HFFc6 (cell line): ENCODE data around the gene LRRC26. TPM values are rescaled to one million over a fixed set of nuclear protein-coding genes. Genes with fewer than 3 reads are reported as not detected.

Experiments used
- DNase-seq: peaks from one replicate; pipeline ENCODE4 v3.0.0-alpha.2; 2018
- H3K27ac Mint-ChIP-seq: 2 replicates; pipeline ENCODE4 v1.8.0; 2020; ENCODE audit warnings: mild to moderate bottlenecking, mixed read lengths
- H3K27me3 Mint-ChIP-seq: 2 replicates; pipeline ENCODE4 v1.8.0; 2021; ENCODE audit warnings: mild to moderate bottlenecking, moderate library complexity, mixed read lengths; ENCODE audit not compliant: insufficient read depth
- H3K36me3 Mint-ChIP-seq: 2 replicates; pipeline ENCODE4 v1.8.0; 2021; ENCODE audit warnings: low read depth, mixed read lengths
- H3K4me1 Mint-ChIP-seq: 2 replicates; pipeline ENCODE4 v1.8.0; 2020; ENCODE audit warnings: low read depth, mixed read lengths
- H3K4me3 Mint-ChIP-seq: 2 replicates; pipeline ENCODE4 v1.8.0; 2020; ENCODE audit warnings: mild to moderate bottlenecking, moderate library complexity, mixed read lengths
- H3K9me3 Mint-ChIP-seq: 2 replicates; pipeline ENCODE4 v1.8.0; 2020; ENCODE audit warnings: mild to moderate bottlenecking, mixed read lengths
- total RNA-seq, 6 experiments: library from RNA; stranded (reverse); fragmentation: NEBNext Ultra II Directional; extraction: Animal tissue kit (Norgen Biotek cat#: 25700); gene quantifications; 2 replicates in 1 of 6; 3 replicates in 5 of 6; pipeline ENCODE4 v1.2.3, GENCODE V29; 2021
- TF ChIP-seq, protein P1 (sequence below): fragments of 200-600 bp; sonication (generic); IDR thresholded peaks from 2 replicates; pipeline ENCODE4 v1.5.0; 2021; ENCODE audit warnings: antibody characterized with exemption, mild to moderate bottlenecking

Gene LRRC26
- total RNA-seq, 6 experiments from 2014 or later = not detected

- H3K4me3 Mint-ChIP-seq = no peak overlapping the region
- H3K4me1 Mint-ChIP-seq = no peaks in the 10 kb centered on the region
- H3K27me3 Mint-ChIP-seq = peaks cover 31% of the 10 kb centered on the region
- DNase-seq = no peak
- H3K27ac Mint-ChIP-seq = no peak overlapping the region
- H3K9me3 Mint-ChIP-seq = no peaks in the 10 kb centered on the region
- TF ChIP-seq, protein P1, sequence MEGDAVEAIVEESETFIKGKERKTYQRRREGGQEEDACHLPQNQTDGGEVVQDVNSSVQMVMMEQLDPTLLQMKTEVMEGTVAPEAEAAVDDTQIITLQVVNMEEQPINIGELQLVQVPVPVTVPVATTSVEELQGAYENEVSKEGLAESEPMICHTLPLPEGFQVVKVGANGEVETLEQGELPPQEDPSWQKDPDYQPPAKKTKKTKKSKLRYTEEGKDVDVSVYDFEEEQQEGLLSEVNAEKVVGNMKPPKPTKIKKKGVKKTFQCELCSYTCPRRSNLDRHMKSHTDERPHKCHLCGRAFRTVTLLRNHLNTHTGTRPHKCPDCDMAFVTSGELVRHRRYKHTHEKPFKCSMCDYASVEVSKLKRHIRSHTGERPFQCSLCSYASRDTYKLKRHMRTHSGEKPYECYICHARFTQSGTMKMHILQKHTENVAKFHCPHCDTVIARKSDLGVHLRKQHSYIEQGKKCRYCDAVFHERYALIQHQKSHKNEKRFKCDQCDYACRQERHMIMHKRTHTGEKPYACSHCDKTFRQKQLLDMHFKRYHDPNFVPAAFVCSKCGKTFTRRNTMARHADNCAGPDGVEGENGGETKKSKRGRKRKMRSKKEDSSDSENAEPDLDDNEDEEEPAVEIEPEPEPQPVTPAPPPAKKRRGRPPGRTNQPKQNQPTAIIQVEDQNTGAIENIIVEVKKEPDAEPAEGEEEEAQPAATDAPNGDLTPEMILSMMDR = no peak
- no peaks in the 10 kb centered on the region for H3K36me3 Mint-ChIP-seq
Observed at GRCh38 chr9:137141976-137142936, 27.6 kb downstream of the LRRC26 start.

GRCh38 chr9:137141050-137141810 lies 28.6 kb downstream of the LRRC26 start:
- Mint-ChIP-seq H3K27ac (no peak overlapping the region), H3K27me3 (peaks cover 31% of the 10 kb centered on the region), H3K9me3 (no peaks in the 10 kb centered on the region), H3K4me3 (no peak overlapping the region), H3K4me1 (no peaks in the 10 kb centered on the region), H3K36me3 (no peaks in the 10 kb centered on the region)
- no peak for DNase-seq
- TF ChIP-seq, protein P1 = no peak

DNA sequence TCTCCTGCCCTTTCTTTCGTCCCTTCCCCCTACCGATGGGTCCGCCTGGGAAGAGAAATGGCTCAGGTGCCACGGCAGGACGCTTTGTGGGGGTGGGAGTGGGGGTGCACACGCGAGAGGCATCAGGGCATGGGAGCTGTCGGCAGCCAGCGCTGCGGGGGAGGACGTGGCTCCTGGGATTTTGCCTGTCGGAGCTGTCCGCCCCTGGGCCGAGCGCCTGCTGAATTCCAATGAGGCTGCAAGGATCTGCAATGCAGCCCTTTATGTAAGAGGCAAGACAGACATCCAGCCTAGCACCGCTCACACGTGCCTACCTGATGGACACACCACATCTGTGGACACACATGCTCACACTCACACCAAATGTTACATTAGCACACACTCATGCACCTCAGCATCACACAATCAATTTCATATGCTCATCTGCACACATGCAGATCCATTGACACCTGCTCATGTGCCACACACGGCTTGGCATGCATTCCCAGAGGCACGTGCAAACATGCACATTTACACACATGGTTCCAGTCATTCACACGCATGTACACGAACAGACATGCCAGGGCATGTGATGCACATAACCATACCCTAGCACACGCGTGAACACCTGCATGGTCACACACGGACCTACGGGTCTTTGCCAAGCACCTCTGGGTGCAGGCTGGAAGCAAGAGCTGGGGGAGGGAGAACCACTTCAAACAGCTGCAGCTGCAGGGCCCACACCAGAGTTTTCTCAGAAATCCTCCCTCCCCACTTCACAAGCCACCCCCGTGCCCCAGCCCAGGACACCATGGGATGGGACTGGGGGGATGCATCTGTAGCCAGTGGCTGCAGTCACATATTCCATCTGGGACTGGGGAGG lies 29.5 kb downstream of the LRRC26 start:
- no peak overlapping the region for H3K4me3 Mint-ChIP-seq
- no peaks in the 10 kb centered on the region for H3K36me3 Mint-ChIP-seq
- DNase-seq = no peak
- peaks cover 31% of the 10 kb centered on the region for H3K27me3 Mint-ChIP-seq
- TF ChIP-seq, protein P1 = no peak
- no peak overlapping the region for H3K27ac Mint-ChIP-seq
- no peaks in the 10 kb centered on the region for H3K9me3 Mint-ChIP-seq
- H3K4me1 Mint-ChIP-seq = no peaks in the 10 kb centered on the region

DNA sequence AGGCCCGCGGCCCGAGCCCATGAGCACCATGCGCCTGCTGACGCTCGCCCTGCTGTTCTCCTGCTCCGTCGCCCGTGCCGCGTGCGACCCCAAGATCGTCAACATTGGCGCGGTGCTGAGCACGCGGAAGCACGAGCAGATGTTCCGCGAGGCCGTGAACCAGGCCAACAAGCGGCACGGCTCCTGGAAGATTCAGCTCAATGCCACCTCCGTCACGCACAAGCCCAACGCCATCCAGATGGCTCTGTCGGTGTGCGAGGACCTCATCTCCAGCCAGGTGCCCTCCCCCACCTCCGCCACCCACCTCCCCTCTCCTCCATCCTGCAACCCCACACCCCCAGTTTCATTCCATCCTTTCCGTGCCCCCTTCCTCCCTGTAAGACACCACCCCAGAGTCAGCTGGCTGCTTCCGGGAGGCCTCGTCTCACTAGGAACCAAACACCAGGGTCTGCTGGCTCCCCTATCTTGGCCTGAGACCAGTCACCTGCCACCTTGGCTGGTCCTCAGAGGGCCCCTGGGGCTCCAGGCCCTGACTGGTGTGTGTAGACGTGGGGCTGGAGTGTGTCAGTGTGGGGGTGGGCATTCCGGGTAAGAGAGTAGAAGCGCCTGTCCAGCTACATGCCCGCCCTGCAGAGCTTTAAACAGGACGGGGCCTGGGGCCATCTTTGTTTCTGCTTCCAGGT lies 30.2 kb downstream of the LRRC26 start:
- Mint-ChIP-seq H3K27ac (no peak overlapping the region), H3K27me3 (peaks cover 31% of the 10 kb centered on the region), H3K9me3 (no peaks in the 10 kb centered on the region), H3K36me3 (no peaks in the 10 kb centered on the region), H3K4me1 (no peaks in the 10 kb centered on the region), H3K4me3 (no peak overlapping the region)
- no peak for DNase-seq
- TF ChIP-seq, protein P1 = no peak
